Kidney glomerular epithelial cell (primary cell): Measurements from ENCODE around the gene TMEM170B.

Source experiments
- DNase-seq: peaks from one replicate; lab custom pipeline; 2025; lab: John Stamatoyannopoulos, UW

The TMEM170B gene

GRCh38 chr6:11586117-11586516, 48.6 kb downstream of the TMEM170B start:
- no peak for DNase-seq

- peak; percentile 87 for DNase-seq
Measured at GRCh38 chr6:11586536-11586935, 49.0 kb downstream of the TMEM170B start.

- DNase-seq, result no peak
Measured at GRCh38 chr6:11589261-11589660, 51.7 kb downstream of the TMEM170B start.

- no peak for DNase-seq
Measured at GRCh38 chr6:11592294-11592906, 54.9 kb downstream of the TMEM170B start.

GRCh38 chr6:11593096-11593495, 55.5 kb downstream of the TMEM170B start:
- no peak for DNase-seq

- DNase-seq, result peak; percentile 26
Measured at GRCh38 chr6:11595903-11596302, 58.4 kb downstream of the TMEM170B start.

- DNase-seq, result no peak
Measured at GRCh38 chr6:11596640-11597237, 59.2 kb downstream of the TMEM170B start.

- DNase-seq, result peak; percentile 23
Measured at GRCh38 chr6:11598687-11599086, 61.1 kb downstream of the TMEM170B start.

- no peak for DNase-seq
Measured at GRCh38 chr6:11600251-11600650, 62.7 kb downstream of the TMEM170B start.

GRCh38 chr6:11601776-11602605, 64.4 kb downstream of the TMEM170B start:
- DNase-seq, result no peak

GRCh38 chr6:11604215-11604614, 66.7 kb downstream of the TMEM170B start:
- no peak for DNase-seq

- DNase-seq, result no peak
Measured at GRCh38 chr6:11604836-11605506, 67.4 kb downstream of the TMEM170B start.

- no peak for DNase-seq
Measured at GRCh38 chr6:11605507-11605905, 68.0 kb downstream of the TMEM170B start.

GRCh38 chr6:11606332-11606731, 68.8 kb downstream of the TMEM170B start:
- DNase-seq, result peak; percentile 24

- no peak for DNase-seq
Measured at GRCh38 chr6:11607383-11607782, 69.8 kb downstream of the TMEM170B start.

- no peak for DNase-seq
Measured at GRCh38 chr6:11608600-11609323, 71.2 kb downstream of the TMEM170B start.

GRCh38 chr6:11609324-11610071, 71.9 kb downstream of the TMEM170B start:
- peak; percentile 96 for DNase-seq

- DNase-seq, result no peak
Measured at GRCh38 chr6:11613336-11613735, 75.8 kb downstream of the TMEM170B start.

- DNase-seq, result peak; percentile 85
Measured at GRCh38 chr6:11613858-11614257, 76.3 kb downstream of the TMEM170B start.

GRCh38 chr6:11614534-11615213, 77.1 kb downstream of the TMEM170B start:
- no peak for DNase-seq

GRCh38 chr6:11615214-11615602, 77.7 kb downstream of the TMEM170B start:
- DNase-seq, result peak; percentile 11
